Measurements from ENCODE around the gene SLC43A1.
"Not testable (repeated sequence)": the region's sequence is repeated elsewhere in the genome, so short reads cannot be mapped to it uniquely, and the experiment has no call there.

The SLC43A1 gene

GRCh38 chr11:57515332-57516060 is at the start of gene SLC43A1:
Gene SLC43A1, minus strand, starts transcription at chr11:57515702. Its CDS starts 1,591 bp downstream, at chr11:57514111.
- peak; percentile 56 for DNase-seq

- no peak for DNase-seq
Observed at GRCh38 chr11:57562596-57562995, 47.1 kb upstream of the SLC43A1 start.

- DNase-seq: no peak
Observed at GRCh38 chr11:57560146-57560545, 44.6 kb upstream of the SLC43A1 start.

- DNase-seq: no peak
Observed at GRCh38 chr11:57556041-57556440, 40.5 kb upstream of the SLC43A1 start.

- no peak for DNase-seq
Observed at GRCh38 chr11:57555393-57555792, 39.9 kb upstream of the SLC43A1 start.

- DNase-seq: no peak
Observed at GRCh38 chr11:57552479-57552878, 37.0 kb upstream of the SLC43A1 start.

- no peak for DNase-seq
Observed at GRCh38 chr11:57551941-57552340, 36.4 kb upstream of the SLC43A1 start.

GRCh38 chr11:57549983-57550382 is 34.5 kb upstream of the SLC43A1 start:
- DNase-seq: no peak

GRCh38 chr11:57547854-57548377 is 32.4 kb upstream of the SLC43A1 start:
- DNase-seq: no peak

GRCh38 chr11:57546869-57547475 is 31.5 kb upstream of the SLC43A1 start:
- peak; percentile 39 for DNase-seq

GRCh38 chr11:57546451-57546850 is 30.9 kb upstream of the SLC43A1 start:
- no peak for DNase-seq

- DNase-seq: no peak
Observed at GRCh38 chr11:57545883-57546282, 30.4 kb upstream of the SLC43A1 start.

- DNase-seq: no peak
Observed at GRCh38 chr11:57544566-57544965, 29.1 kb upstream of the SLC43A1 start.

GRCh38 chr11:57543593-57543992 is 28.1 kb upstream of the SLC43A1 start:
- DNase-seq: peak; percentile 2

GRCh38 chr11:57542582-57542981 is 27.1 kb upstream of the SLC43A1 start:
- peak; percentile 31 for DNase-seq

GRCh38 chr11:57541169-57541568 is 25.7 kb upstream of the SLC43A1 start:
- DNase-seq: no peak

GRCh38 chr11:57539342-57539741 is 23.8 kb upstream of the SLC43A1 start:
- DNase-seq: no peak

GRCh38 chr11:57536947-57537619 is 21.6 kb upstream of the SLC43A1 start, which contains the start of gene SMTNL1:
Gene SMTNL1, plus strand, starts transcription at chr11:57537595. Its CDS starts 5,048 bp downstream, at chr11:57542643.
- no peak for DNase-seq

GRCh38 chr11:57534449-57534848 is 18.9 kb upstream of the SLC43A1 start:
- DNase-seq: not testable (repeated sequence)

- DNase-seq: peak; percentile 99
Observed at GRCh38 chr11:57530596-57531507, 15.3 kb upstream of the SLC43A1 start, which contains the start of gene TIMM10. Gene TIMM10, minus strand, starts transcription at chr11:57530754. Its CDS starts 565 bp downstream, at chr11:57530189.

- no peak for DNase-seq
Observed at GRCh38 chr11:57530215-57530595, 14.7 kb upstream of the SLC43A1 start.

- no peak for DNase-seq
Observed at GRCh38 chr11:57529012-57529411, 13.5 kb upstream of the SLC43A1 start.
